Neural cell (in vitro differentiated cells): ENCODE data around the gene NOL4L. TPM values are rescaled to one million over a fixed set of nuclear protein-coding genes. Genes with fewer than 3 reads are reported as not detected.

ENCODE experiments used
- H2AFZ ChIP-seq: fragments of 200-600, 300-800 bp; sonication (generic), shearing (Covaris generic); 2 replicates; pipeline ENCODE4 v1.6.0; 2014; ENCODE audit warnings: low read depth, mild to moderate bottlenecking, antibody characterized with exemption, low read length, moderate library complexity
- H3F3A ChIP-seq: fragments of 200-600 bp; shearing (Covaris generic); 2 replicates; pipeline ENCODE4 v1.6.1; 2016; ENCODE audit warnings: mild to moderate bottlenecking, moderate library complexity, mixed read lengths, antibody characterized with exemption, low read length; ENCODE audit not compliant: insufficient read depth, poor library complexity, severe bottlenecking
- H3K27ac ChIP-seq: fragments of 200-600, 300-800 bp; sonication (generic), shearing (Covaris generic); 2 replicates; pipeline ENCODE4 v1.5.1; 2014; ENCODE audit warnings: mild to moderate bottlenecking, low read length, moderate library complexity
- H3K27me3 ChIP-seq: fragments of 300-800, 200-600 bp; sonication (generic), shearing (Covaris generic); 2 replicates; pipeline ENCODE4 v1.6.0; 2014; ENCODE audit warnings: mild to moderate bottlenecking, low read depth, low read length, moderate library complexity; ENCODE audit not compliant: insufficient read depth
- H3K36me3 ChIP-seq: fragments of 300-800, 200-600 bp; sonication (generic), shearing (Covaris generic); 2 replicates; pipeline ENCODE4 v1.5.1; 2014; ENCODE audit warnings: mild to moderate bottlenecking, antibody characterized with exemption, low read length, moderate library complexity; ENCODE audit not compliant: insufficient read depth
- H3K4me2 ChIP-seq: fragments of 300-800, 200-600 bp; sonication (generic), shearing (Covaris generic); 2 replicates; pipeline ENCODE4 v1.6.0; 2014; ENCODE audit warnings: mild to moderate bottlenecking, low read length
- H3K4me3 ChIP-seq: fragments of 300-800, 200-600 bp; sonication (generic), shearing (Covaris generic); 2 replicates; pipeline ENCODE4 v1.5.1; 2014; ENCODE audit warnings: mild to moderate bottlenecking, low read length, moderate library complexity
- H3K79me2 ChIP-seq: fragments of 200-600 bp; shearing (Covaris generic); replicated peaks from 2 replicates; pipeline ENCODE4 v1.6.0; 2014; ENCODE audit warnings: mild to moderate bottlenecking, low read length, moderate library complexity; ENCODE audit not compliant: insufficient read depth
- H3K9ac ChIP-seq: fragments of 300-800, 200-600 bp; sonication (generic), shearing (Covaris generic); 2 replicates; pipeline ENCODE4 v1.6.1; 2016; ENCODE audit warnings: mild to moderate bottlenecking, low read length, mixed read lengths
- H3K9me2 ChIP-seq: fragments of 200-600 bp; shearing (Covaris generic); 2 replicates; pipeline ENCODE4 v1.6.1; 2016; ENCODE audit warnings: mild to moderate bottlenecking, low read length, mixed read lengths; ENCODE audit not compliant: insufficient read depth
- H3K9me3 ChIP-seq: fragments of 200-600, 300-800 bp; sonication (generic), shearing (Covaris generic); 2 replicates; pipeline ENCODE4 v1.6.1; 2016; ENCODE audit warnings: mild to moderate bottlenecking, mixed run types, low read length, moderate library complexity, mixed read lengths
- H4K20me1 ChIP-seq: fragments of 200-600 bp; shearing (Covaris generic); 2 replicates; pipeline ENCODE4 v1.6.1; 2016; ENCODE audit warnings: mild to moderate bottlenecking, mixed run types; ENCODE audit not compliant: insufficient read depth
- CTCF ChIP-seq: fragments of 450-650 bp; IDR thresholded peaks from 2 replicates; pipeline ENCODE4 v1.5.1; 2014; ENCODE audit warnings: antibody characterized with exemption, mild to moderate bottlenecking, moderate library complexity; ENCODE audit not compliant: poor library complexity, severe bottlenecking
- EP300 ChIP-seq: fragments of 450-650 bp; conservative IDR thresholded peaks from 2 replicates; pipeline ENCODE4 v1.6.1; 2014; ENCODE audit warnings: antibody characterized with exemption, mild to moderate bottlenecking, moderate library complexity; ENCODE audit not compliant: poor library complexity, severe bottlenecking
- EZH2 ChIP-seq: fragments of 200-600, 300-800 bp; shearing (Covaris generic), sonication (generic); IDR thresholded peaks from 2 replicates; pipeline ENCODE4 v1.6.1; 2014; ENCODE audit warnings: antibody characterized with exemption, low read length, borderline replicate concordance, mild to moderate bottlenecking; ENCODE audit not compliant: insufficient read depth, poor library complexity, severe bottlenecking
- MXI1 ChIP-seq: fragments of 450-650 bp; conservative IDR thresholded peaks from 2 replicates; pipeline ENCODE4 v1.6.1; 2014; ENCODE audit warnings: antibody characterized with exemption, mild to moderate bottlenecking; ENCODE audit not compliant: poor library complexity, severe bottlenecking
- POLR2AphosphoS5 ChIP-seq: IDR thresholded peaks from 2 replicates; pipeline ENCODE4 v1.6.1; 2012
- RAD21 ChIP-seq: fragments of 450-650 bp; conservative IDR thresholded peaks from 2 replicates; pipeline ENCODE4 v1.6.1; 2014; ENCODE audit warnings: antibody characterized with exemption, mild to moderate bottlenecking, moderate library complexity
- SMC3 ChIP-seq: fragments of 450-650 bp; conservative IDR thresholded peaks from 2 replicates; pipeline ENCODE4 v1.6.1; 2014; ENCODE audit warnings: antibody characterized with exemption, mild to moderate bottlenecking, moderate library complexity; ENCODE audit not compliant: poor library complexity
- TAF1 ChIP-seq: IDR thresholded peaks from 2 replicates; pipeline ENCODE4 v1.6.1; 2012; ENCODE audit warnings: low read depth
- polyA plus RNA-seq: library from polyadenylated mRNA; depleted of rRNA; stranded (reverse); fragments of >200 nt; gene quantifications from 2 replicates; pipeline ENCODE4 v1.2.3, GENCODE V29; 2014
- TF ChIP-seq, protein P1 (sequence below): IDR thresholded peaks from 2 replicates; pipeline ENCODE4 v1.6.1; 2012; ENCODE audit warnings: borderline replicate concordance

The NOL4L gene
- polyA plus RNA-seq, 1 donor from 2014 or later = 20.4 TPM

GRCh38 chr20:32537657-32538525, 47.2 kb downstream of the NOL4L start:
- H3K9ac ChIP-seq = peak overlapping the region; percentile 82
- peak overlapping the region; percentile 17 for H3K4me2 ChIP-seq
- no peaks in the 10 kb centered on the region for H3K9me3 ChIP-seq
- H3K4me3 ChIP-seq = peak overlapping the region; percentile 66
- no peaks in the 10 kb centered on the region for H3K36me3 ChIP-seq
- H3K79me2 ChIP-seq = peaks cover 15% of the 10 kb centered on the region
- no peak overlapping the region for H2AFZ ChIP-seq
- no peaks in the 10 kb centered on the region for H3K27me3 ChIP-seq
- TF ChIP-seq EP300 (no peak), TAF1 (no peak), SMC3 (no peak), RAD21 (no peak), EZH2 (no peak), POLR2AphosphoS5 (no peak), CTCF (no peak), MXI1 (no peak)
- TF ChIP-seq, protein P1, sequence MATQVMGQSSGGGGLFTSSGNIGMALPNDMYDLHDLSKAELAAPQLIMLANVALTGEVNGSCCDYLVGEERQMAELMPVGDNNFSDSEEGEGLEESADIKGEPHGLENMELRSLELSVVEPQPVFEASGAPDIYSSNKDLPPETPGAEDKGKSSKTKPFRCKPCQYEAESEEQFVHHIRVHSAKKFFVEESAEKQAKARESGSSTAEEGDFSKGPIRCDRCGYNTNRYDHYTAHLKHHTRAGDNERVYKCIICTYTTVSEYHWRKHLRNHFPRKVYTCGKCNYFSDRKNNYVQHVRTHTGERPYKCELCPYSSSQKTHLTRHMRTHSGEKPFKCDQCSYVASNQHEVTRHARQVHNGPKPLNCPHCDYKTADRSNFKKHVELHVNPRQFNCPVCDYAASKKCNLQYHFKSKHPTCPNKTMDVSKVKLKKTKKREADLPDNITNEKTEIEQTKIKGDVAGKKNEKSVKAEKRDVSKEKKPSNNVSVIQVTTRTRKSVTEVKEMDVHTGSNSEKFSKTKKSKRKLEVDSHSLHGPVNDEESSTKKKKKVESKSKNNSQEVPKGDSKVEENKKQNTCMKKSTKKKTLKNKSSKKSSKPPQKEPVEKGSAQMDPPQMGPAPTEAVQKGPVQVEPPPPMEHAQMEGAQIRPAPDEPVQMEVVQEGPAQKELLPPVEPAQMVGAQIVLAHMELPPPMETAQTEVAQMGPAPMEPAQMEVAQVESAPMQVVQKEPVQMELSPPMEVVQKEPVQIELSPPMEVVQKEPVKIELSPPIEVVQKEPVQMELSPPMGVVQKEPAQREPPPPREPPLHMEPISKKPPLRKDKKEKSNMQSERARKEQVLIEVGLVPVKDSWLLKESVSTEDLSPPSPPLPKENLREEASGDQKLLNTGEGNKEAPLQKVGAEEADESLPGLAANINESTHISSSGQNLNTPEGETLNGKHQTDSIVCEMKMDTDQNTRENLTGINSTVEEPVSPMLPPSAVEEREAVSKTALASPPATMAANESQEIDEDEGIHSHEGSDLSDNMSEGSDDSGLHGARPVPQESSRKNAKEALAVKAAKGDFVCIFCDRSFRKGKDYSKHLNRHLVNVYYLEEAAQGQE = no peak
- no peaks in the 10 kb centered on the region for H3F3A ChIP-seq
- H3K9me2 ChIP-seq = no peaks in the 10 kb centered on the region
- H3K27ac ChIP-seq = peak overlapping the region; percentile 96
- no peaks in the 10 kb centered on the region for H4K20me1 ChIP-seq

- no peaks in the 10 kb centered on the region for H3K36me3 ChIP-seq
- H3K9me3 ChIP-seq = no peaks in the 10 kb centered on the region
- H3K9me2 ChIP-seq = no peaks in the 10 kb centered on the region
- no peaks in the 10 kb centered on the region for H4K20me1 ChIP-seq
- peak overlapping the region; percentile 82 for H3K9ac ChIP-seq
- peak overlapping the region; percentile 17 for H3K4me2 ChIP-seq
- H2AFZ ChIP-seq = peak overlapping the region; percentile 77
- no peaks in the 10 kb centered on the region for H3F3A ChIP-seq
- H3K27me3 ChIP-seq = no peaks in the 10 kb centered on the region
- peak overlapping the region; percentile 96 for H3K27ac ChIP-seq
- peak overlapping the region; percentile 66 for H3K4me3 ChIP-seq
- TF ChIP-seq RAD21 (no peak), TAF1 (peak; percentile 32), EP300 (no peak), CTCF (no peak), EZH2 (no peak), MXI1 (no peak), POLR2AphosphoS5 (peak; percentile 9), SMC3 (no peak)
- TF ChIP-seq, protein P1 = no peak
- peaks cover 15% of the 10 kb centered on the region for H3K79me2 ChIP-seq
These were observed 48.1 kb downstream of the NOL4L start for GRCh38 chr20:32536851-32537656.
